HEK293 (cell line): ENCODE results near the gene IGFBP7.

ENCODE experiments used
- CTCF ChIA-PET: fragments of 350-600 bp; formaldehyde crosslinking; extraction: SDS; loops from one replicate; lab custom pipeline; 2021; ENCODE audit warnings: antibody characterized with exemption; lab: Yijun Ruan, JAX
- POLR2A ChIA-PET: fragments of 300-600 bp; formaldehyde crosslinking; extraction: SDS; loops from one replicate; lab custom pipeline; 2020; ENCODE audit warnings: antibody characterized with exemption, inconsistent platforms; lab: Yijun Ruan, JAX
- H3K27ac ChIP-seq: fragments of 200-500 bp; sonication (Bioruptor generic); 2 replicates; pipeline ENCODE4 v1.5.1; 2014; ENCODE audit warnings: low read depth, low read length, control low read depth, inconsistent platforms; ENCODE audit errors: extremely low read depth
- H3K36me3 ChIP-seq, 2 experiments: fragments of 200-500 bp in 1 of 2; sonication (Bioruptor generic) in 1 of 2; 1 replicate in 1 of 2; 2 replicates in 1 of 2; pipeline ENCODE4 v1.5.1; 2014 to 2017; ENCODE audit warnings: inconsistent platforms in 2 of 2, low read length in 2 of 2; ENCODE audit not compliant: control insufficient read depth in 2 of 2, insufficient read depth in 1 of 2
- H3K4me1 ChIP-seq: fragments of 200-500 bp; sonication (Bioruptor generic); 2 replicates; pipeline ENCODE4 v1.5.1; 2014; ENCODE audit warnings: mild to moderate bottlenecking, low read length, inconsistent platforms; ENCODE audit not compliant: control insufficient read depth, insufficient read depth
- H3K4me3 ChIP-seq: 2 replicates; pipeline ENCODE4 v1.5.1; 2011; ENCODE audit warnings: low read depth, mild to moderate bottlenecking, control low read depth, low read length, moderate library complexity
- H3K9me3 ChIP-seq: fragments of 200-500 bp; sonication (Bioruptor generic); 2 replicates; pipeline ENCODE4 v1.5.1; 2014; ENCODE audit warnings: low read depth, low read length, inconsistent platforms; ENCODE audit not compliant: control insufficient read depth, insufficient read depth
- BCL11A ChIP-seq: fragments of 450-650 bp; formaldehyde crosslinking; IDR thresholded peaks from 2 replicates; pipeline ENCODE4 v1.5.1; 2016; ENCODE audit warnings: low read depth, missing biosample characterization, missing genetic modification characterization
- EGR2 ChIP-seq: fragments of 450-650 bp; formaldehyde crosslinking; IDR thresholded peaks from 2 replicates; pipeline ENCODE4 v1.5.1; 2016; ENCODE audit warnings: low read depth, missing biosample characterization, missing genetic modification characterization
- ELK4 ChIP-seq: IDR thresholded peaks from 2 replicates; pipeline ENCODE4 v1.6.1; 2011; ENCODE audit warnings: mild to moderate bottlenecking, low read depth, low read length, borderline replicate concordance
- KLF17 ChIP-seq: fragments of 450-650 bp; formaldehyde crosslinking; IDR thresholded peaks from 2 replicates; pipeline ENCODE4 v1.5.1; 2016; ENCODE audit warnings: missing biosample characterization, missing genetic modification characterization
- RBAK ChIP-seq: fragments of 450-650 bp; formaldehyde crosslinking; IDR thresholded peaks from 2 replicates; pipeline ENCODE4 v1.5.1; 2016; ENCODE audit warnings: missing biosample characterization, missing genetic modification characterization
- SCRT1 ChIP-seq: fragments of 450-650 bp; formaldehyde crosslinking; IDR thresholded peaks from 2 replicates; pipeline ENCODE4 v1.5.1; 2016; ENCODE audit warnings: missing biosample characterization, missing genetic modification characterization, borderline replicate concordance
- SCRT2 ChIP-seq: fragments of 450-650 bp; formaldehyde crosslinking; IDR thresholded peaks from 2 replicates; pipeline ENCODE4 v1.5.1; 2016; ENCODE audit warnings: missing biosample characterization, missing genetic modification characterization
- TSHZ1 ChIP-seq: fragments of 450-650 bp; formaldehyde crosslinking; IDR thresholded peaks from 2 replicates; pipeline ENCODE4 v1.5.1; 2016; ENCODE audit warnings: missing biosample characterization, missing genetic modification characterization, borderline replicate concordance
- YY2 ChIP-seq: fragments of 450-650 bp; formaldehyde crosslinking; IDR thresholded peaks from 2 replicates; pipeline ENCODE4 v1.5.1; 2016; ENCODE audit warnings: missing biosample characterization, missing genetic modification characterization
- ZBTB26 ChIP-seq: fragments of 450-650 bp; formaldehyde crosslinking; optimal IDR thresholded peaks from 2 replicates; pipeline ENCODE3; 2016; ENCODE audit warnings: missing biosample characterization, mild to moderate bottlenecking, missing genetic modification characterization
- ZBTB44 ChIP-seq: fragments of 450-650 bp; IDR thresholded peaks from 2 replicates; pipeline ENCODE4 v1.5.1; 2018; ENCODE audit warnings: missing biosample characterization, mild to moderate bottlenecking, missing genetic modification characterization
- ZBTB48 ChIP-seq: fragments of 450-650 bp; formaldehyde crosslinking; IDR thresholded peaks from 2 replicates; pipeline ENCODE4 v1.5.1; 2016; ENCODE audit warnings: missing biosample characterization, missing genetic modification characterization
- ZNF10 ChIP-seq: fragments of 450-650 bp; formaldehyde crosslinking; IDR thresholded peaks from 2 replicates; pipeline ENCODE4 v1.5.1; 2017; ENCODE audit warnings: missing biosample characterization, missing genetic modification characterization
- ZNF114 ChIP-seq: fragments of 450-650 bp; formaldehyde crosslinking; IDR thresholded peaks from 2 replicates; pipeline ENCODE4 v1.5.0; 2017; ENCODE audit warnings: missing biosample characterization, missing genetic modification characterization
- ZNF121 ChIP-seq: fragments of 450-650 bp; formaldehyde crosslinking; IDR thresholded peaks from 2 replicates; pipeline ENCODE4 v1.5.1; 2016; ENCODE audit warnings: missing biosample characterization, missing genetic modification characterization
- ZNF155 ChIP-seq: fragments of 450-650 bp; formaldehyde crosslinking; IDR thresholded peaks from 2 replicates; pipeline ENCODE4 v1.5.1; 2016; ENCODE audit warnings: missing biosample characterization, missing genetic modification characterization
- ZNF184 ChIP-seq: fragments of 450-650 bp; IDR thresholded peaks from 2 replicates; pipeline ENCODE4 v1.5.1; 2018; ENCODE audit warnings: missing biosample characterization, mild to moderate bottlenecking, missing genetic modification characterization
- ZNF221 ChIP-seq: fragments of 450-650 bp; formaldehyde crosslinking; IDR thresholded peaks from 2 replicates; pipeline ENCODE4 v1.5.1; 2017; ENCODE audit warnings: missing biosample characterization, missing genetic modification characterization, borderline replicate concordance
- ZNF292 ChIP-seq: fragments of 450-650 bp; formaldehyde crosslinking; IDR thresholded peaks from 2 replicates; pipeline ENCODE4 v1.5.1; 2016; ENCODE audit warnings: low read depth, missing biosample characterization, missing genetic modification characterization, borderline replicate concordance
- ZNF394 ChIP-seq: fragments of 450-650 bp; formaldehyde crosslinking; IDR thresholded peaks from 2 replicates; pipeline ENCODE4 v1.5.1; 2016; ENCODE audit warnings: missing biosample characterization, missing genetic modification characterization, mild to moderate bottlenecking, moderate library complexity, borderline replicate concordance
- ZNF404 ChIP-seq: fragments of 450-650 bp; formaldehyde crosslinking; IDR thresholded peaks from 2 replicates; pipeline ENCODE4 v1.5.1; 2017; ENCODE audit warnings: missing biosample characterization, missing genetic modification characterization
- ZNF433 ChIP-seq: fragments of 450-650 bp; formaldehyde crosslinking; IDR thresholded peaks from 2 replicates; pipeline ENCODE4 v1.5.1; 2016; ENCODE audit warnings: missing biosample characterization, missing genetic modification characterization, low read depth
- ZNF521 ChIP-seq: fragments of 450-650 bp; formaldehyde crosslinking; IDR thresholded peaks from 2 replicates; pipeline ENCODE4 v1.5.1; 2017; ENCODE audit warnings: missing biosample characterization, mild to moderate bottlenecking, missing genetic modification characterization
- ZNF561 ChIP-seq: fragments of 450-650 bp; IDR thresholded peaks from 2 replicates; pipeline ENCODE4 v1.5.1; 2018; ENCODE audit warnings: missing biosample characterization, missing genetic modification characterization, borderline replicate concordance
- ZNF600 ChIP-seq: fragments of 450-650 bp; formaldehyde crosslinking; IDR thresholded peaks from 2 replicates; pipeline ENCODE4 v1.5.1; 2016; ENCODE audit warnings: missing biosample characterization, missing genetic modification characterization
- ZNF623 ChIP-seq: fragments of 450-650 bp; formaldehyde crosslinking; IDR thresholded peaks from 2 replicates; pipeline ENCODE4 v1.5.1; 2016; ENCODE audit warnings: missing biosample characterization, missing genetic modification characterization
- ZNF670 ChIP-seq: fragments of 450-650 bp; formaldehyde crosslinking; IDR thresholded peaks from 2 replicates; pipeline ENCODE4 v1.5.1; 2016; ENCODE audit warnings: missing biosample characterization, missing genetic modification characterization, low read depth
- ZNF830 ChIP-seq: fragments of 450-650 bp; IDR thresholded peaks from 2 replicates; pipeline ENCODE4 v1.5.0; 2018; ENCODE audit warnings: missing biosample characterization, missing genetic modification characterization, low read depth, mild to moderate bottlenecking, moderate library complexity

The IGFBP7 gene

GRCh38 chr4:57051524-57051923, 58.7 kb downstream of the IGFBP7 start:
- CTCF ChIA-PET, result interaction anchor here (2.0 kb wide), 1 partner anchor 14 kb away, joined by 6 read pairs; no protein-coding TSS in a partner anchor
- POLR2A ChIA-PET, result no interaction called here

GRCh38 chr4:57051095-57051494, 59.1 kb downstream of the IGFBP7 start:
- no peak overlapping the region for H3K27ac ChIP-seq
- ChIA-PET CTCF (interaction anchor here (2.0 kb wide), 1 partner anchor 13 kb away, joined by 6 read pairs; no protein-coding TSS in a partner anchor), POLR2A (no interaction called here)
- H3K36me3 ChIP-seq, result no peaks in the 10 kb centered on the region
- H3K4me1 ChIP-seq, result no peaks in the 10 kb centered on the region
- no peak overlapping the region for H3K4me3 ChIP-seq
- no peaks in the 10 kb centered on the region for H3K9me3 ChIP-seq
- TF ChIP-seq ZNF521 (tag by site-specific recombination), result no peak
- TF ChIP-seq ZBTB26 (tag by site-specific recombination), result no peak
- no peak for TF ChIP-seq BCL11A (tag by site-specific recombination)
- TF ChIP-seq ZNF121 (tag by site-specific recombination), result no peak
- no peak for TF ChIP-seq ZNF830
- TF ChIP-seq ZNF404 (tag by site-specific recombination), result no peak
- no peak for TF ChIP-seq ZNF10 (tag by site-specific recombination)
- TF ChIP-seq ZNF184 (tag by site-specific recombination), result no peak
- no peak for TF ChIP-seq ZNF114 (tag by site-specific recombination)
- no peak for TF ChIP-seq ZNF292 (tag by site-specific recombination)
- TF ChIP-seq RBAK (tag by site-specific recombination), result no peak

More at GRCh38 chr4:57051524-57051923, 58.7 kb downstream of the IGFBP7 start:
- TF ChIP-seq ZNF670 (tag by site-specific recombination), result no peak
- TF ChIP-seq ZNF155, result no peak
- no peak for TF ChIP-seq ZNF623 (tag by site-specific recombination)
- no peak for TF ChIP-seq ZNF561
- no peak for TF ChIP-seq SCRT2 (tag by site-specific recombination)
- TF ChIP-seq ZNF433 (tag by site-specific recombination), result no peak
- no peak for TF ChIP-seq KLF17 (tag by site-specific recombination)
- TF ChIP-seq ZBTB48 (tag by site-specific recombination), result no peak
- TF ChIP-seq TSHZ1 (tag by site-specific recombination), result no peak
- TF ChIP-seq ZNF600 (tag by site-specific recombination), result no peak
- TF ChIP-seq ZNF221 (tag by site-specific recombination), result no peak
- no peak for TF ChIP-seq ELK4
- no peak for TF ChIP-seq YY2
- TF ChIP-seq ZNF394 (tag by site-specific recombination), result no peak
- no peak for TF ChIP-seq EGR2 (tag by site-specific recombination)
- TF ChIP-seq ZBTB44, result no peak
- no peak for TF ChIP-seq SCRT1
- Histone ChIP-seq H3K4me1 (no peaks in the 10 kb centered on the region), H3K36me3 (no peaks in the 10 kb centered on the region), H3K27ac (no peak overlapping the region), H3K9me3 (no peaks in the 10 kb centered on the region), H3K4me3 (no peak overlapping the region)
